Prostate gland (tissue), 2 donors: Measurements from ENCODE around the gene SEMA4C.

Source experiments
- CTCF ChIP-seq, 4 experiments: fragments of 200-600 bp in 2 of 4; fragments of 450-650 bp in 2 of 4; sonication (generic) in 2 of 4; IDR thresholded peaks; 1 replicate in 3 of 4; 2 replicates in 1 of 4; pipeline ENCODE4 v1.5.1; 2016 to 2019; ENCODE audit warnings: antibody characterized with exemption in 4 of 4, mild to moderate bottlenecking in 2 of 4, moderate library complexity in 2 of 4
- POLR2A ChIP-seq: fragments of 450-650 bp; IDR thresholded peaks from one replicate; pipeline ENCODE4 v1.6.1; 2016; ENCODE audit warnings: antibody characterized with exemption, mild to moderate bottlenecking

- TF ChIP-seq POLR2A (no peak), CTCF (IDR thresholded peaks at IDR 0.05) (no peak)
Observed at GRCh38 chr2:96897491-96898134, 27.7 kb upstream of the SEMA4C start.
